Subcutaneous adipose tissue (tissue), 4 donors: ENCODE data around the gene CHRNA5. TPM values are rescaled to one million over a fixed set of nuclear protein-coding genes. Genes with fewer than 3 reads are reported as not detected.

Source experiments
- small RNA-seq: library from RNA; depleted of rRNA; stranded (forward); fragments of <200 nt; gene quantifications from one replicate; pipeline ENCODE3, GENCODE V24; 2016
- total RNA-seq, 4 donors: library from RNA; depleted of rRNA; stranded (reverse); fragments of >200 nt; gene quantifications; one replicate each; pipeline ENCODE4 v1.1.0, GENCODE V29; 2016

CHRNA5 gene
- total RNA-seq, 4 donors from 2014 or later = 0.38 to 2.9 (median 0.56) TPM

Small RNA genes within 50 kb of the gene (small RNA-seq; reads per million reads assigned to genes)
- gene AC067863.2 = not detected

Other genes starting within 250 kb of the CHRNA5 start
- not detected for gene CRABP1, start 225.2 kb upstream of the CHRNA5 start, total RNA-seq
- gene IREB2, start 127.3 kb upstream of the CHRNA5 start, total RNA-seq = 10 to 100 TPM; 33.9 to 55.9 (median 44.1) TPM
- gene HYKK, start 57.9 kb upstream of the CHRNA5 start, total RNA-seq = 10 to 100 TPM in 1 of 4 donors, 1 to 10 TPM in 3; 2.8 to 10.6 (median 6.9) TPM
- gene PSMA4, start 25.1 kb upstream of the CHRNA5 start, total RNA-seq = 100 to 1,000 TPM; 126 to 231 (median 127) TPM
- gene CHRNA3, start 55.5 kb downstream of the CHRNA5 start, total RNA-seq = not detected
- gene CHRNB4, start 75.7 kb downstream of the CHRNA5 start, total RNA-seq = not detected
- gene ADAMTS7, start 245.9 kb downstream of the CHRNA5 start, total RNA-seq = 10 to 100 TPM in 1 of 4 donors, 1 to 10 TPM in 3; 4.6 to 10.2 (median 7.8) TPM